ENCODE results near the gene DNAH17. TPM values are rescaled to one million over a fixed set of nuclear protein-coding genes. Genes with fewer than 3 reads are reported as not detected.

Gene DNAH17
- total and polyA plus RNA-seq, 2 of the 13 experiments (the other 11 are each of a cell fraction or from before 2014, with no cell fraction given): 0.86 to 1.6 TPM

GRCh38 chr17:78378225-78379130 is 198.7 kb downstream of the DNAH17 start, which contains the start of gene PGS1 (continued):
- TF ChIP-seq DMTF1 (CRISPR knock-in tag; IDR thresholded peaks at IDR 0.05): no peak
- peak; percentile 96 for TF ChIP-seq ZFP91 (CRISPR knock-in tag; IDR thresholded peaks at IDR 0.05; ENCODE audit: borderline replicate concordance)
- peak; percentile 95 for TF ChIP-seq KDM5A (IDR thresholded peaks at IDR 0.05; ENCODE audit: borderline replicate concordance, low read length)
- TF ChIP-seq, protein P1, sequence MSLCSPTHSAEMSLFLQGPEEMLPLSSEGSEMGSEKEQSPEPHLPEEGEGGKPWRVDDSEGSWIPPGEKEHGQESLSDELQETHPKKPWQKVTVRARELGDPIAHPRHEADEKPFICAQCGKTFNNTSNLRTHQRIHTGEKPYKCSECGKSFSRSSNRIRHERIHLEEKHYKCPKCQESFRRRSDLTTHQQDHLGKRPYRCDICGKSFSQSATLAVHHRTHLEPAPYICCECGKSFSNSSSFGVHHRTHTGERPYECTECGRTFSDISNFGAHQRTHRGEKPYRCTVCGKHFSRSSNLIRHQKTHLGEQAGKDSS (CRISPR knock-in tag; IDR thresholded peaks at IDR 0.05; ENCODE audit: borderline replicate concordance, low read depth): peak; percentile 77; the same call in 1 of the 2 replicates
- TF ChIP-seq ATF4 (CRISPR knock-in tag; IDR thresholded peaks at IDR 0.05): peak in 1 of 2 experiments; percentile 71; a peak in 2 of 4 replicates
- TF ChIP-seq FOXA3 (CRISPR knock-in tag; IDR thresholded peaks at IDR 0.05): peak; percentile 67
- TF ChIP-seq SCMH1 (CRISPR knock-in tag; IDR thresholded peaks at IDR 0.05; ENCODE audit: borderline replicate concordance): no peak
- TF ChIP-seq ZNF180 (CRISPR knock-in tag; IDR thresholded peaks at IDR 0.05; ENCODE audit: borderline replicate concordance, low read depth): no peak
- peak; percentile 95 for TF ChIP-seq ELF3 (CRISPR knock-in tag; IDR thresholded peaks at IDR 0.05)
- peak; percentile 60; the same call in 1 of the 2 replicates for TF ChIP-seq ZFAT (CRISPR knock-in tag; conservative IDR thresholded peaks at IDR 0.05)
- TF ChIP-seq HMGA1 (CRISPR knock-in tag; conservative IDR thresholded peaks at IDR 0.05): no peak
- TF ChIP-seq, protein P2, sequence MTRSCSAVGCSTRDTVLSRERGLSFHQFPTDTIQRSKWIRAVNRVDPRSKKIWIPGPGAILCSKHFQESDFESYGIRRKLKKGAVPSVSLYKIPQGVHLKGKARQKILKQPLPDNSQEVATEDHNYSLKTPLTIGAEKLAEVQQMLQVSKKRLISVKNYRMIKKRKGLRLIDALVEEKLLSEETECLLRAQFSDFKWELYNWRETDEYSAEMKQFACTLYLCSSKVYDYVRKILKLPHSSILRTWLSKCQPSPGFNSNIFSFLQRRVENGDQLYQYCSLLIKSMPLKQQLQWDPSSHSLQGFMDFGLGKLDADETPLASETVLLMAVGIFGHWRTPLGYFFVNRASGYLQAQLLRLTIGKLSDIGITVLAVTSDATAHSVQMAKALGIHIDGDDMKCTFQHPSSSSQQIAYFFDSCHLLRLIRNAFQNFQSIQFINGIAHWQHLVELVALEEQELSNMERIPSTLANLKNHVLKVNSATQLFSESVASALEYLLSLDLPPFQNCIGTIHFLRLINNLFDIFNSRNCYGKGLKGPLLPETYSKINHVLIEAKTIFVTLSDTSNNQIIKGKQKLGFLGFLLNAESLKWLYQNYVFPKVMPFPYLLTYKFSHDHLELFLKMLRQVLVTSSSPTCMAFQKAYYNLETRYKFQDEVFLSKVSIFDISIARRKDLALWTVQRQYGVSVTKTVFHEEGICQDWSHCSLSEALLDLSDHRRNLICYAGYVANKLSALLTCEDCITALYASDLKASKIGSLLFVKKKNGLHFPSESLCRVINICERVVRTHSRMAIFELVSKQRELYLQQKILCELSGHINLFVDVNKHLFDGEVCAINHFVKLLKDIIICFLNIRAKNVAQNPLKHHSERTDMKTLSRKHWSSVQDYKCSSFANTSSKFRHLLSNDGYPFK (CRISPR knock-in tag; IDR thresholded peaks at IDR 0.05; ENCODE audit: borderline replicate concordance): peak; percentile 89
- peak; percentile 54; the same call in 1 of the 2 replicates for TF ChIP-seq PAXIP1 (CRISPR knock-in tag; conservative IDR thresholded peaks at IDR 0.05)
- TF ChIP-seq ZFP37 (CRISPR knock-in tag; IDR thresholded peaks at IDR 0.05; ENCODE audit: borderline replicate concordance): no peak

All from HepG2 (cell line).